Spleen (tissue), 11 donors: ENCODE results near the gene CLBA1. TPM values are rescaled to one million over a fixed set of nuclear protein-coding genes. Genes with fewer than 3 reads are reported as not detected.

Source experiments
- DNase-seq: peaks from one replicate; pipeline ENCODE4 v3.0.0-alpha.2; 2020
- H3K27ac ChIP-seq, 8 donors: fragments of 200-600 bp; sonication (generic) in 7 of 8; 1 replicate in 4 of 8; 2 replicates in 4 of 8; pipeline versions ENCODE4 v1.5.0 to v1.8.0; 2016 to 2021; ENCODE audit warnings: inconsistent platforms in 4 of 8, mild to moderate bottlenecking in 4 of 8, moderate library complexity in 1 of 8
- H3K27me3 ChIP-seq, 7 donors: fragments of 200-600 bp; sonication (generic) in 6 of 7; replicated peaks in 1 of 7; 1 replicate in 4 of 7; 2 replicates in 3 of 7; pipeline versions ENCODE4 v1.5.0 to v1.8.0; 2016 to 2021; ENCODE audit warnings: inconsistent platforms in 3 of 7, mild to moderate bottlenecking in 1 of 7
- H3K36me3 ChIP-seq, 6 donors: fragments of 200-600 bp; sonication (generic) in 5 of 6; 1 replicate in 4 of 6; 2 replicates in 2 of 6; pipeline versions ENCODE4 v1.5.0 to v1.8.0; 2016 to 2021; ENCODE audit warnings: inconsistent platforms in 2 of 6
- H3K4me1 ChIP-seq, 6 donors: fragments of 200-600 bp; sonication (generic) in 5 of 6; 1 replicate in 3 of 6; 2 replicates in 3 of 6; pipeline versions ENCODE4 v1.5.0 to v1.8.0; 2016 to 2021; ENCODE audit warnings: inconsistent platforms in 3 of 6
- H3K4me3 ChIP-seq, 8 donors: fragments of 200-600 bp; sonication (generic) in 7 of 8; 1 replicate in 4 of 8; 2 replicates in 4 of 8; pipeline versions ENCODE4 v1.5.0 to v1.8.0; 2016 to 2021; ENCODE audit warnings: inconsistent platforms in 4 of 8, mild to moderate bottlenecking in 4 of 8, moderate library complexity in 2 of 8
- H3K9me3 ChIP-seq, 8 donors: fragments of 200-600 bp; sonication (generic) in 7 of 8; 1 replicate in 4 of 8; 2 replicates in 4 of 8; pipeline versions ENCODE4 v1.5.0 to v1.8.0; 2016 to 2021; ENCODE audit warnings: inconsistent platforms in 4 of 8
- POLR2A ChIP-seq, 3 donors: fragments of 450-650 bp; IDR thresholded peaks; one replicate each; pipeline ENCODE4 v1.5.1; 2017; ENCODE audit warnings: antibody characterized with exemption in 3 of 3, mild to moderate bottlenecking in 1 of 3
- POLR2AphosphoS5 ChIP-seq, 3 donors: sonication (generic); formaldehyde crosslinking; IDR thresholded peaks; one replicate each; pipeline ENCODE4 v1.5.1; 2017; ENCODE audit warnings: antibody characterized with exemption in 3 of 3
- WGBS, 5 donors: extraction: QIAGEN DNeasy Blood & Tissue Kit in 3 of 5; methylation state at CpG; one replicate each; pipeline versions ENCODE4 v1.1.5 to v1.1.7; 2013 to 2018; 5-methylcytosine and 5-hydroxymethylcytosine counted together
- intact Hi-C: fragments of 100-400 bp; cut with DNase I; formaldehyde crosslinking; loops from one replicate; pipeline ENCODE4 v1.15.0; 2023; ENCODE audit warnings: low total_unique reads
- polyA plus RNA-seq, 3 donors: library from polyadenylated mRNA; stranded (reverse); fragments of 200-250 nt; gene quantifications; one replicate each; pipeline ENCODE4 v1.2.1, GENCODE V29; 2013
- total RNA-seq, 7 donors: library from RNA; depleted of rRNA in 3 of 7; stranded (reverse); fragments of >200 nt in 3 of 7; fragmentation: NEBNext Ultra II Directional in 4 of 7; extraction: Animal tissue kit (Norgen Biotek cat#: 25700) in 4 of 7; gene quantifications; one replicate each; pipeline versions ENCODE4 v1.1.0 to v1.2.1, GENCODE V29; 2016 to 2021
- TF ChIP-seq, protein P1 (sequence below), 11 experiments: fragments of 200-600 bp in 7 of 11; fragments of 450-650 bp in 4 of 11; sonication (generic) in 4 of 11; IDR thresholded peaks in 8 of 11; conservative IDR thresholded peaks in 3 of 11; 1 replicate in 7 of 11; 2 replicates in 4 of 11; pipeline versions ENCODE4 v1.4.0 to v1.8.0; 2016 to 2021; ENCODE audit warnings: antibody characterized with exemption in 11 of 11, inconsistent platforms in 4 of 11, mild to moderate bottlenecking in 1 of 11
- donor health status: healthy with polysubstance abuse.
- donor health status: DM: no; HTN: no; CAD: no; lungs with moderate emphysema.
- donor health status: DM: no; HTN: no; CAD: no.
- donor health status: Bipolar disorder and iron deficiency.
- donor health status: healthy.
- donor health status: DM: no; HTN: no; CAD: no.
- donor health status: DM: yes; HTN: yes; CAD: no.

CLBA1 gene
- total and polyA plus RNA-seq, 10 donors, result 1.7 to 4.3 (median 3.7) TPM

DNA sequence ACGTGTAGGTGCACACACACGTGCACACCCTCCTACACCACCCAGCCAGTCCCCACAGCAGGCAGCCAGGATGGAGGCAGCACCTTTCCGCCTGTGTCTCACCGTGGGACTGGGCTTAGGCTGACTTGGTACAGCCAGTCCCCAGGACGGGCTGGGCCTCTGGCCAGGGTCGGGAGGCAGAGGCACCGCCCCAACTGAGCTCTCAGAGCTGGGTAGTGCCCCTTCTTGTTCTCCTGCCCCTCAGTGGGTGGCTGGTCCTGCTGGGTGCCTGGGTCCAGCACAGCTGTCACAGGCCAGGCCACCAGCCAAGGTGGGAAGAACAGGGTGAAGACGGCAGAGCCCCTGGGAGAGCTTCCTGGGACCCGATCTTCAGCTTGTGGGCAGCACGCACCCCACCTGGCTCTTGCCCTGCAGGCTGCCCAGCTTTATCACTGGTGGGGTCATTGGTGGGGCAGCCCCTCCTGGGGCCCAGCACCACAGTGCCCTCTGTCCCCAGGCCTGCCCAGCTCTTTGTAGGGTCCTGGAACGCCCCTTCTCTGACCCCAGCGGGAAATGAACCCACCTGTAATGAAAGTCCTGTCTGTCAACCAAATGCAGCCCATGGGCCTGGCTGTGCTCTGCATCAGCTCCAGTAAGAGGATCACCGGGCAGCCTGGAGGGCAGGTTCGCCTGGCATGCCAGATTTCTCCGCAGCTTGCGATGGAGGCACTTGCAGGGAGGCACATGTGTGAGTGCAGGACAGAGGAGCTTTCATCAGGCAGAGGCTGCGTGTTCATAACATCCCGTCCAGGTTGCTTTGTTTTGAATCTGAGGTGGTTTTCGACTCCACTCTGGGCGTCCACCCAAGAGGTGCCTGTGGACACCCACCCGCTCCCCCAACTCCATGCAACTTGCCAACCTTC lies 20.6 kb downstream of the CLBA1 start:
- intact Hi-C loops, result no loop called here
- no peaks in the 10 kb centered on the region for H3K9me3 ChIP-seq
- no peak for DNase-seq
- no peaks in the 10 kb centered on the region for H3K4me1 ChIP-seq
- TF ChIP-seq POLR2A (IDR thresholded peaks at IDR 0.05), result no peak
- TF ChIP-seq POLR2AphosphoS5 (IDR thresholded peaks at IDR 0.05), result no peak
- TF ChIP-seq, protein P1, sequence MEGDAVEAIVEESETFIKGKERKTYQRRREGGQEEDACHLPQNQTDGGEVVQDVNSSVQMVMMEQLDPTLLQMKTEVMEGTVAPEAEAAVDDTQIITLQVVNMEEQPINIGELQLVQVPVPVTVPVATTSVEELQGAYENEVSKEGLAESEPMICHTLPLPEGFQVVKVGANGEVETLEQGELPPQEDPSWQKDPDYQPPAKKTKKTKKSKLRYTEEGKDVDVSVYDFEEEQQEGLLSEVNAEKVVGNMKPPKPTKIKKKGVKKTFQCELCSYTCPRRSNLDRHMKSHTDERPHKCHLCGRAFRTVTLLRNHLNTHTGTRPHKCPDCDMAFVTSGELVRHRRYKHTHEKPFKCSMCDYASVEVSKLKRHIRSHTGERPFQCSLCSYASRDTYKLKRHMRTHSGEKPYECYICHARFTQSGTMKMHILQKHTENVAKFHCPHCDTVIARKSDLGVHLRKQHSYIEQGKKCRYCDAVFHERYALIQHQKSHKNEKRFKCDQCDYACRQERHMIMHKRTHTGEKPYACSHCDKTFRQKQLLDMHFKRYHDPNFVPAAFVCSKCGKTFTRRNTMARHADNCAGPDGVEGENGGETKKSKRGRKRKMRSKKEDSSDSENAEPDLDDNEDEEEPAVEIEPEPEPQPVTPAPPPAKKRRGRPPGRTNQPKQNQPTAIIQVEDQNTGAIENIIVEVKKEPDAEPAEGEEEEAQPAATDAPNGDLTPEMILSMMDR (IDR thresholded peaks at IDR 0.05 in 8 of 11, conservative IDR thresholded peaks at IDR 0.05 in 3 of 11), result no peak
- no peaks in the 10 kb centered on the region for H3K27me3 ChIP-seq
- H3K4me3 ChIP-seq, result no peak overlapping the region
- H3K36me3 ChIP-seq, result peaks cover 0 to 53% (median 32%) of the 10 kb centered on the region in 6 donors
- 91 to 99% (median 93%) methylated on average over 11 to 21 of the region's 21 CpGs for WGBS, 5 donors
- no peak overlapping the region for H3K27ac ChIP-seq

GRCh38 chr14:105006831-105007592 lies 21.4 kb downstream of the CLBA1 start:
- 81 to 94% (median 92%) methylated on average over 20 to 21 of the region's 21 CpGs for WGBS, 5 donors
- Histone ChIP-seq H3K27me3 (no peaks in the 10 kb centered on the region), H3K4me3 (no peak overlapping the region), H3K36me3 (peaks cover 0 to 62% (median 37%) of the 10 kb centered on the region in 6 donors), H3K4me1 (peaks cover 0 to 2% (median 0%) of the 10 kb centered on the region in 6 donors), H3K9me3 (no peaks in the 10 kb centered on the region), H3K27ac (no peak overlapping the region)
- TF ChIP-seq POLR2AphosphoS5 (IDR thresholded peaks at IDR 0.05), result no peak
- TF ChIP-seq POLR2A (IDR thresholded peaks at IDR 0.05), result no peak
- TF ChIP-seq, protein P1 (IDR thresholded peaks at IDR 0.05 in 8 of 11, conservative IDR thresholded peaks at IDR 0.05 in 3 of 11), result no peak
- no peak for DNase-seq
- intact Hi-C loops, result no loop called here

GRCh38 chr14:105007593-105008264 lies 22.1 kb downstream of the CLBA1 start:
- Histone ChIP-seq H3K27me3 (no peaks in the 10 kb centered on the region), H3K27ac (no peak overlapping the region), H3K4me3 (no peak overlapping the region), H3K9me3 (no peaks in the 10 kb centered on the region), H3K4me1 (peaks cover 0 to 10% (median 2%) of the 10 kb centered on the region in 6 donors), H3K36me3 (peaks cover 0 to 69% (median 37%) of the 10 kb centered on the region in 6 donors)
- TF ChIP-seq, protein P1 (IDR thresholded peaks at IDR 0.05 in 8 of 11, conservative IDR thresholded peaks at IDR 0.05 in 3 of 11), result no peak
- no peak for TF ChIP-seq POLR2A (IDR thresholded peaks at IDR 0.05)
- no peak for TF ChIP-seq POLR2AphosphoS5 (IDR thresholded peaks at IDR 0.05)
- peak; percentile 35 for DNase-seq
- WGBS, 5 donors, result 89 to 98% (median 97%) methylated on average over 19 of the region's 19 CpGs
- intact Hi-C loops, result no loop called here
